Liver (tissue), 3 donors: ENCODE data around the gene BRF1.

Experiments
- HNF4A ChIP-seq, 2 donors: conservative IDR thresholded peaks; 2 replicates each; pipeline ENCODE4 v1.6.1; 2016; ENCODE audit warnings: antibody characterized with exemption in 2 of 2, mild to moderate bottlenecking in 2 of 2
- JUND ChIP-seq, 2 donors: IDR thresholded peaks; 2 replicates each; pipeline ENCODE4 v1.6.1; 2016; ENCODE audit warnings: antibody characterized with exemption in 2 of 2
- REST ChIP-seq: IDR thresholded peaks from 2 replicates; pipeline ENCODE4 v1.6.1; 2016; ENCODE audit warnings: antibody characterized with exemption, mild to moderate bottlenecking
- RXRA ChIP-seq, 2 donors: IDR thresholded peaks; 2 replicates each; pipeline ENCODE4 v1.6.1; 2017 to 2018; ENCODE audit warnings: antibody characterized with exemption in 2 of 2, mild to moderate bottlenecking in 1 of 2
- TAF1 ChIP-seq: conservative IDR thresholded peaks from 2 replicates; pipeline ENCODE4 v1.6.1; 2016; ENCODE audit warnings: antibody characterized with exemption, mild to moderate bottlenecking
- YY1 ChIP-seq: IDR thresholded peaks from 2 replicates; pipeline ENCODE4 v1.6.1; 2016; ENCODE audit warnings: antibody characterized with exemption, mild to moderate bottlenecking
- TF ChIP-seq, protein P1 (sequence below): fragments of 150-350 bp; IDR thresholded peaks from 2 replicates; pipeline ENCODE4 v1.5.1; 2017; ENCODE audit warnings: improper control_type of control experiment, low read depth, low read length; ENCODE audit not compliant: missing input control
- TF ChIP-seq, protein P2 (sequence below): IDR thresholded peaks from 2 replicates; pipeline ENCODE4 v1.6.1; 2016; ENCODE audit warnings: antibody characterized with exemption
- TF ChIP-seq, protein P3 (sequence below): IDR thresholded peaks from 2 replicates; pipeline ENCODE4 v1.6.1; 2016; ENCODE audit warnings: antibody characterized with exemption
- donor health status: healthy.
- donor health status: healthy.

DNA sequence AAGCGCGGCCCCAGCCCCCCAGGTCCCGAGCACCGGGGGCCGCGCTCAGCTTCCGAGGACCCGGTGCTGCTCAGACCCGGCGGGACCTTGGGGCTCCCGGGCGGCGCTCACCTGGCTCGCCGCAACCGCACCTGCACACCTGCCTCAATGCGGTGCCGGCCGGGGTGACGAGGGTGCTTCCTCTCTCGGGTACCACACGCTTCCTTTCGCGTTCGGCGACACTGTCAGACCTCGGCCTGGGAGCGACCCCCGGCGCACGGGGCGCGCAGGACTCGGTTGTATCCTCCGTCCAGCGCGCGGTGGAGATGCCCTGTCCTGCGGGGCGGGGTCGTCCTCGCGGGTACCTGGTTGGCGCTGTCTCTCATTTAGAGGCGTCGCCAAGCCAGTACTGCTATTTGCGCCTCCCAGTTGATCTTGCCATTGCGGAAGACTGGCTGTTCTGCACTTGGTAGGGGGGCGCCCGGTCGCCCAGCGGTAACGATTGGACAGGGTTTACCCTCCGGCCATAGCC is 14.5 kb upstream of the BRF1 start:
- TF ChIP-seq JUND (IDR thresholded peaks at IDR 0.05) (no peak), YY1 (no peak), REST (no peak), RXRA (IDR thresholded peaks at IDR 0.05) (no peak), HNF4A (conservative IDR thresholded peaks at IDR 0.05) (no peak), TAF1 (no peak)
- TF ChIP-seq, protein P1, sequence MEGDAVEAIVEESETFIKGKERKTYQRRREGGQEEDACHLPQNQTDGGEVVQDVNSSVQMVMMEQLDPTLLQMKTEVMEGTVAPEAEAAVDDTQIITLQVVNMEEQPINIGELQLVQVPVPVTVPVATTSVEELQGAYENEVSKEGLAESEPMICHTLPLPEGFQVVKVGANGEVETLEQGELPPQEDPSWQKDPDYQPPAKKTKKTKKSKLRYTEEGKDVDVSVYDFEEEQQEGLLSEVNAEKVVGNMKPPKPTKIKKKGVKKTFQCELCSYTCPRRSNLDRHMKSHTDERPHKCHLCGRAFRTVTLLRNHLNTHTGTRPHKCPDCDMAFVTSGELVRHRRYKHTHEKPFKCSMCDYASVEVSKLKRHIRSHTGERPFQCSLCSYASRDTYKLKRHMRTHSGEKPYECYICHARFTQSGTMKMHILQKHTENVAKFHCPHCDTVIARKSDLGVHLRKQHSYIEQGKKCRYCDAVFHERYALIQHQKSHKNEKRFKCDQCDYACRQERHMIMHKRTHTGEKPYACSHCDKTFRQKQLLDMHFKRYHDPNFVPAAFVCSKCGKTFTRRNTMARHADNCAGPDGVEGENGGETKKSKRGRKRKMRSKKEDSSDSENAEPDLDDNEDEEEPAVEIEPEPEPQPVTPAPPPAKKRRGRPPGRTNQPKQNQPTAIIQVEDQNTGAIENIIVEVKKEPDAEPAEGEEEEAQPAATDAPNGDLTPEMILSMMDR, result no peak
- TF ChIP-seq, protein P2, sequence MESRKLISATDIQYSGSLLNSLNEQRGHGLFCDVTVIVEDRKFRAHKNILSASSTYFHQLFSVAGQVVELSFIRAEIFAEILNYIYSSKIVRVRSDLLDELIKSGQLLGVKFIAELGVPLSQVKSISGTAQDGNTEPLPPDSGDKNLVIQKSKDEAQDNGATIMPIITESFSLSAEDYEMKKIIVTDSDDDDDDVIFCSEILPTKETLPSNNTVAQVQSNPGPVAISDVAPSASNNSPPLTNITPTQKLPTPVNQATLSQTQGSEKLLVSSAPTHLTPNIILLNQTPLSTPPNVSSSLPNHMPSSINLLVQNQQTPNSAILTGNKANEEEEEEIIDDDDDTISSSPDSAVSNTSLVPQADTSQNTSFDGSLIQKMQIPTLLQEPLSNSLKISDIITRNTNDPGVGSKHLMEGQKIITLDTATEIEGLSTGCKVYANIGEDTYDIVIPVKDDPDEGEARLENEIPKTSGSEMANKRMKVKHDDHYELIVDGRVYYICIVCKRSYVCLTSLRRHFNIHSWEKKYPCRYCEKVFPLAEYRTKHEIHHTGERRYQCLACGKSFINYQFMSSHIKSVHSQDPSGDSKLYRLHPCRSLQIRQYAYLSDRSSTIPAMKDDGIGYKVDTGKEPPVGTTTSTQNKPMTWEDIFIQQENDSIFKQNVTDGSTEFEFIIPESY, result no peak
- TF ChIP-seq, protein P3, sequence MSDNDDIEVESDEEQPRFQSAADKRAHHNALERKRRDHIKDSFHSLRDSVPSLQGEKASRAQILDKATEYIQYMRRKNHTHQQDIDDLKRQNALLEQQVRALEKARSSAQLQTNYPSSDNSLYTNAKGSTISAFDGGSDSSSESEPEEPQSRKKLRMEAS, result no peak
